ENCODE data around the gene USP6. TPM values are rescaled to one million over a fixed set of nuclear protein-coding genes. Genes with fewer than 3 reads are reported as not detected.

The USP6 gene
- total RNA-seq, 2 donors from 2014 or later, result 0.13 TPM

DNA sequence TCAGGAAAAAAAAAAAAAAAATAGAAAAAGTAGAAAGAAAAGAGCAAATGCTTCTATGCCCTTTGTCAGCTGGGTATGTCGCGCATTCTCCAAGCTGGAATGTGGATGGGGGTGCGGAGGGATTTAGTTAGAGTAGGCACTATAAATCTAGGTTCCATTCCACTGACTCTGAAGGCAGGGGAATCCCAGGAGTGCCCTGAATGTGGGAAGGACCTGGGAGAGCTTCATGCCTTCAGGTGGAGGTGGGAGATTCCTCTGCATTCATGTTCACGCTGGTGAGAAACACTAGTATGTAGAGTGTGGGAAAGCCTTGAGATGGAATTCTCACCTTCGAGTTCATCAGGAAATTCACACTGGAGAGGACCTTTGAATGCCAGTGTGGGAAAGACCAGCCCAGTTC is 16.6 kb upstream of the USP6 start:
- Mint-ChIP-seq H3K4me3 (no peak overlapping the region), H3K4me1 (no peaks in the 10 kb centered on the region), H3K27ac (no peak overlapping the region), H3K9me3 (peaks cover 74% of the 10 kb centered on the region), H3K36me3 (ENCODE audit: low read depth) (peaks cover 22% of the 10 kb centered on the region), H3K27me3 (ENCODE audit: insufficient read depth) (peaks cover 60% of the 10 kb centered on the region)
- H3K36me3 ChIP-seq (ENCODE audit: control insufficient read depth, insufficient read depth, low read length), result peaks cover 9% of the 10 kb centered on the region
- H3K4me1 ChIP-seq (ENCODE audit: control insufficient read depth, insufficient read depth, low read length), result no peaks in the 10 kb centered on the region
- no peak overlapping the region for H3K9ac ChIP-seq (ENCODE audit: extremely low read depth, low read length, poor library complexity, severe bottlenecking)
- no peak for TF ChIP-seq CTCF (conservative IDR thresholded peaks at IDR 0.05)
- peaks cover 38% of the 10 kb centered on the region for H3K9me3 ChIP-seq (ENCODE audit: control insufficient read depth, low read length)
- 88 to 93% methylated on average over 5 of the region's 5 CpGs for WGBS, 2 experiments (ENCODE audit: insufficient coverage in 1 of 2, insufficient read length in 1 of 2)
- peak; percentile 81 for DNase-seq
- H3K27me3 ChIP-seq (ENCODE audit: control insufficient read depth, insufficient read depth, low read length, poor library complexity, severe bottlenecking), result peaks cover 13% of the 10 kb centered on the region
- H3K4me3 ChIP-seq (ENCODE audit: low read length), result no peak overlapping the region
- no peak overlapping the region for H3K27ac ChIP-seq (ENCODE audit: low read depth, low read length)

GRCh38 chr17:5100832-5101231 is 15.0 kb upstream of the USP6 start:
- Histone ChIP-seq H3K27ac (ENCODE audit: low read depth, low read length) (no peak overlapping the region), H3K9me3 (ENCODE audit: control insufficient read depth, low read length) (peaks cover 40% of the 10 kb centered on the region), H3K4me1 (ENCODE audit: control insufficient read depth, insufficient read depth, low read length) (no peaks in the 10 kb centered on the region), H3K36me3 (ENCODE audit: control insufficient read depth, insufficient read depth, low read length) (peaks cover 22% of the 10 kb centered on the region), H3K27me3 (ENCODE audit: control insufficient read depth, insufficient read depth, low read length, poor library complexity, severe bottlenecking) (peaks cover 13% of the 10 kb centered on the region), H3K4me3 (ENCODE audit: low read length) (no peak overlapping the region), H3K9ac (ENCODE audit: extremely low read depth, low read length, poor library complexity, severe bottlenecking) (no peak overlapping the region)
- no peaks in the 10 kb centered on the region for H3K4me1 Mint-ChIP-seq
- no peak for DNase-seq
- peaks cover 29% of the 10 kb centered on the region for H3K36me3 Mint-ChIP-seq (ENCODE audit: low read depth)
- 93 to 100% methylated on average over 3 to 6 of the region's 6 CpGs for WGBS, 2 experiments (ENCODE audit: insufficient coverage in 1 of 2, insufficient read length in 1 of 2)
- H3K9me3 Mint-ChIP-seq, result peaks cover 76% of the 10 kb centered on the region
- H3K27me3 Mint-ChIP-seq (ENCODE audit: insufficient read depth), result peaks cover 50% of the 10 kb centered on the region
- TF ChIP-seq CTCF (conservative IDR thresholded peaks at IDR 0.05), result no peak
- no peak overlapping the region for H3K27ac Mint-ChIP-seq
- H3K4me3 Mint-ChIP-seq, result no peak overlapping the region

GRCh38 chr17:5110816-5111215 is 5.0 kb upstream of the USP6 start:
- Mint-ChIP-seq H3K9me3 (peaks cover 40% of the 10 kb centered on the region), H3K27me3 (ENCODE audit: insufficient read depth) (peaks cover 10% of the 10 kb centered on the region), H3K27ac (peak overlapping the region; percentile 93), H3K36me3 (ENCODE audit: low read depth) (peaks cover 58% of the 10 kb centered on the region), H3K4me1 (peaks cover 10% of the 10 kb centered on the region), H3K4me3 (peak overlapping the region; percentile 67)
- Histone ChIP-seq H3K36me3 (ENCODE audit: control insufficient read depth, insufficient read depth, low read length) (peaks cover 60% of the 10 kb centered on the region), H3K4me1 (ENCODE audit: control insufficient read depth, insufficient read depth, low read length) (no peaks in the 10 kb centered on the region), H3K4me3 (ENCODE audit: low read length) (peak overlapping the region; percentile 87), H3K27ac (ENCODE audit: low read depth, low read length) (peak overlapping the region; percentile 85), H3K9me3 (ENCODE audit: control insufficient read depth, low read length) (peaks cover 35% of the 10 kb centered on the region), H3K27me3 (ENCODE audit: control insufficient read depth, insufficient read depth, low read length, poor library complexity, severe bottlenecking) (no peaks in the 10 kb centered on the region), H3K9ac (ENCODE audit: extremely low read depth, low read length, poor library complexity, severe bottlenecking) (peak overlapping the region; percentile 98)
- TF ChIP-seq CTCF (conservative IDR thresholded peaks at IDR 0.05), result peak; percentile 17
- WGBS, 2 experiments (ENCODE audit: insufficient coverage in 1 of 2, insufficient read length in 1 of 2), result 25 to 59% methylated on average over 3 to 8 of the region's 8 CpGs
- peak; percentile 67 for DNase-seq
